ENCODE data around the gene NAGPA.

NAGPA gene

GRCh38 chr16:5003211-5003610 lies 30.5 kb downstream of the NAGPA start:
- no peak for DNase-seq (ENCODE audit: low spot score)

- DNase-seq (ENCODE audit: low spot score), result no peak
Observed at GRCh38 chr16:5002699-5003143, 31.0 kb downstream of the NAGPA start.

- DNase-seq (ENCODE audit: low spot score), result no peak
Observed at GRCh38 chr16:5001986-5002385, 31.7 kb downstream of the NAGPA start.

- no peak for DNase-seq (ENCODE audit: low spot score)
Observed at GRCh38 chr16:5001571-5001970, 32.2 kb downstream of the NAGPA start.

DNA sequence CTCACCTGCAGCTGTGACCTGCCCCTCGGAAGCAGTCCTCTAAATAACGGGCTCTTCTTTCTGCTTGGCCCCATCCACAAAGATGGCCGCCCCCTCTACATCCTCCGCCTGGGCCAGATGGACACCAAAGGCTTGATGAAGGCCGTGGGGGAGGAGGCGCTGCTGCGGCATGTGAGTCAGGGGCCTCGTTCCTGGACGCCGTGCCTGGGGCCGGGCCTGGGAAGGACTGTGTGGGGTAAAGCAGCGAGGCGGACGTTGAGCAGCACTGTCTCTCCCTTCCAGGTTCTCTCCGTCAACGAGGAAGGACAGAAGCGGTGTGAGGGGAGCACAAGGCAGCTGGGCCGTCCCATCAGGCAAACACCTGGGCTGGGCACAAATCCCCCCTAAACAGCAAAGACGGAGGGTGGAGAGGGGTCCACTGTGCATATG lies 33.1 kb downstream of the NAGPA start:
- no peak for DNase-seq (ENCODE audit: low spot score)

DNA sequence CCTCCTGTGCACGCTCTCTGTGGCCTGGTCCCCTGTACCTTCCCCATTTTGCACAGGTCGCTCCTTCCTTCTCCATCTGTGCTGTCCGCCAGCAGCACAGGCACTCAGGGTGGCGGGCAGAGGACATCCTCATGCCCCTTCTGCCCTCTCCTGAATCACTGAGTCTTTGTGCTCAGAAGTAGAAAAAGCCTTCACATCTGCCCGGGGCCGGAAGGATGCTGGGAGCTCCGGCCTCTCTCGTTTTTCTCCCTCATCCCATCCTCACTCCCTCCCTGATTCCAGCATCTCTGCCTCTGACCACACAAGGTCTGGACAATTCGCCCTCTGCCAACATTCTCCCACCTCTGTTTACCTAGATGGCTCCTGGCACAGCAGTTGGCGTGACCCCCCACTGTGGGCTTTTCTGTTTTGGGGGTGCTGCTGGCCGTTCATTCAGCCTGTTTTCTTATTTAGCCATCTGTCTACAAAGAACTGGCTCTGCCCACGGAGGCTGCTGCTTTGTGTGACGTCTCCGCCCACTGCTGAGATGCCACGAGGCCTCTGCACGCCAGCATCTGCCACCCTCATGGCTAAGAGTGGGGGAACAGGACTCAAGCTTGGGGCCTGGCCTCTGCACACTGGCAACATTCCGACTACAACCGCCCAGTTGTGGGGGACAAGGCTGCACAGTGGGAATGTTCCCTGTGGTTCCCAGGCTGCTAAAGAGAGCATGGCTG lies 38.9 kb downstream of the NAGPA start:
- DNase-seq (ENCODE audit: low spot score), result no peak

- DNase-seq (ENCODE audit: low spot score), result no peak
Observed at GRCh38 chr16:4991754-4992153, 42.0 kb downstream of the NAGPA start.

GRCh38 chr16:4990415-4990814 lies 43.3 kb downstream of the NAGPA start:
- DNase-seq (ENCODE audit: low spot score), result no peak

- no peak for DNase-seq (ENCODE audit: low spot score)
Observed at GRCh38 chr16:4989391-4990006, 44.2 kb downstream of the NAGPA start.

GRCh38 chr16:4988647-4989046 lies 45.1 kb downstream of the NAGPA start:
- no peak for DNase-seq (ENCODE audit: low spot score)

GRCh38 chr16:4987580-4988374 lies 46.0 kb downstream of the NAGPA start:
- no peak for DNase-seq (ENCODE audit: low spot score)

- DNase-seq (ENCODE audit: low spot score), result no peak
Observed at GRCh38 chr16:4987250-4987579, 46.5 kb downstream of the NAGPA start.

DNA sequence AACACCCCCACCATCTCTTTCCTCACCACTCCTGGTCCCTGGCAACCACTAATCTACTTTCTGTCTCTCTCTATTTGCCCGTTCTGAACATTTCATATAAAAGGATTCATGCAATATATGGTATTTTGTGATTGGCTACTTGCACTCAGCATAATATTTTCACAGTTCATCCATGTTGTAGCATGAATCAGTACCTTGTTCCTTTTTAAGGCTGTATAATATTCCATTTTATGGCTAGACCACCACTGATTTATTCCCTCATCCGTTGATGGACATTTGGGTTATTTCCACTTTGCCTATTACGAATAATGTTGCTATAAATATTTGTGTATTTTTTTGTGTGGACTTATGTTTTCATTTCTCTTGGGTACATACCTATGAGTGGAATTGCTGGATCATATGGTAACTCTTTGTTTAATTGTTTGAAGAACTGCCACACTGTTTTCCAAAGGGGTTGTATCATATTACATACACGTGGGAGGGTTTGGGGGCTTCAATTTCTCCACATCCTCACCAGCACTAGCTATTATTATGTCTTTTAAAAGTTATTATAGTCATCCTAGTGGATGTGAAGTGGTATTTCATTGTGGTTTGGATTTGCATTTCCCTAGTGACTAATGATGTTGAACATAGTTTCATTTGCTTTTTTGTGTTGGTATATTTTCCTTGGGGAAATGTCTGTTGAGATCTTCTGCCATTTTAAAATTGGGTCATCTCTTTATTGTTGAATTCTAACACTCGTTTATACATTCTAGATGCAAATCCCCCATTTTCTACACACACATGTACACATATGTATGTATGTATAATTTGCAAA lies 49.4 kb downstream of the NAGPA start:
- DNase-seq (ENCODE audit: low spot score), result no peak

DNA sequence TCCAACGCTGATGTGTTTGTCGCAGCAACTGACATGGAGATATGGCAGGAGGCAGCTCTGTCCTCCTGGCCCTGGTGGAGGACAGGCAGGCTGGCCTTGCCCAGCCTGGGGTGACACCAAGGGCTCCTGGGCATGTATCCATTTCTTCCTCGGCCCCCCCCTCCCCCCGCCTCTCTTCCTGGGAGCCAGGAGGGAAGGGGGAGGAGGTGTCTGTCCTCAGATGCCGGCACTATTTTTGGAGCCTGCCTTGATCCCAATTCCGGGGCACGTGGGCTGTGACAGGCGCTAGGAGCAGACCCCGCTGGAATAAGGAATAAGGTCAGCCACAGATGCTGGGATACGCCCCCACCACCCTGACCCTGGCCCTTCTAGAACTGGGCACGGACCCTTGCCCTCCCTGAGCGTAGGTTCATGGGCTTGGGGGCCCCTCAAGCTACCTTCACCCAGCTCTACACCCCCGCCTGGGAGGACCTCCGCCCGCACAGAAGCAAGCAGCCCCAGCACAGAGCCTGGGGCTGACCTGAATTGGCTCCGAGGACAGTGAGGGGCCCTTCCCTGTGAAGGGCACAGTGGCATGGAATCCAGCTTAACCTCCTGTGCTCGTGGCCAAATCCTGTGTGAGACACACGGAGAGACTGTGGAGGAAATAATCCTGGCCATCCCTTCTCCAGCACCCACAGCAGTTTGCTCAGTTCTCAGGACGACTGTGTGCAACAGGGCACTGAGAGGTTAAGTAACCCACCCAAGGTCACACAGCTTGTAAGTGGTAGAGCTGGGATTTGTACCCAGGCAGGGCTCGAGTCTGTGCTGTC lies 51.5 kb downstream of the NAGPA start:
- no peak for DNase-seq (ENCODE audit: low spot score)

DNA sequence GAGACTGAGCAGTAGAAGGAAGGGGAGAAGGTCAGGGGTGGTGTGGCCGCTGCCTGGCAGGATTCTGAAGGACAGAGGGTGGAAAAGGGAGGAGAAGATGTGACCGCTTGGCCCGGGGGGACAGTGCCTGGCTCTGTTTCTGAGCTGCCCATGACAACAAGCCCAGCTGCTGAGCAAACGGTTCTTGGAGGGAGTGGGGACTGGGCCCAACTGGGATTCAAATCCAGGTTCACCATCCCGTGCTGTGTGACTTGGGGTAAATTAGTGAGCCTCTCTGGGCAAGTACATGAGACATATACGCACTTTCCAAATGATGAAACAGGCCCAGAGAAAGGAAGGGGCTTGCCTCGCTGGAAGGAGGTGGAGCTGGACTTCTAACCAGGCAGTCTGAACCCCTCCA lies 52.3 kb downstream of the NAGPA start:
- no peak for DNase-seq (ENCODE audit: low spot score)

GRCh38 chr16:4980691-4981090 lies 53.0 kb downstream of the NAGPA start:
- DNase-seq (ENCODE audit: low spot score), result no peak

GRCh38 chr16:4979736-4980660 lies 53.7 kb downstream of the NAGPA start:
- DNase-seq (ENCODE audit: low spot score), result no peak

GRCh38 chr16:4979164-4979563 lies 54.6 kb downstream of the NAGPA start:
- DNase-seq (ENCODE audit: low spot score), result no peak

- DNase-seq (ENCODE audit: low spot score), result no peak
Observed at GRCh38 chr16:4976611-4977145, 57.1 kb downstream of the NAGPA start.

GRCh38 chr16:4976079-4976478 lies 57.7 kb downstream of the NAGPA start:
- DNase-seq (ENCODE audit: low spot score), result no peak
